Measurements from ENCODE around the gene AS3MT. TPM values are rescaled to one million over a fixed set of nuclear protein-coding genes. Genes with fewer than 3 reads are reported as not detected.

The AS3MT gene
- total RNA-seq, 2 experiments from 2014 or later = 1.4 TPM; not detected in 1

- POLR2A ChIA-PET = no interaction called here
- CTCF ChIA-PET = no interaction called here
- no peaks in the 10 kb centered on the region for H3K27me3 Mint-ChIP-seq
- no peak for TF ChIP-seq CTCF (IDR thresholded peaks at IDR 0.05)
- ATAC-seq = peak; percentile 30
- H3K4me1 Mint-ChIP-seq (ENCODE audit: low read depth) = peaks cover 12% of the 10 kb centered on the region
- H3K9me3 Mint-ChIP-seq = no peaks in the 10 kb centered on the region
- DNase-seq = peak; percentile 13
- peaks cover 3% of the 10 kb centered on the region for H3K36me3 Mint-ChIP-seq (ENCODE audit: low read depth)
- no peak overlapping the region for H3K4me3 Mint-ChIP-seq
- intact Hi-C loops (cut with micrococcal nuclease) = no loop called here
- H3K27ac Mint-ChIP-seq = no peak overlapping the region
These were observed 66.8 kb downstream of the AS3MT start for GRCh38 chr10:102935939-102936605.

DNA sequence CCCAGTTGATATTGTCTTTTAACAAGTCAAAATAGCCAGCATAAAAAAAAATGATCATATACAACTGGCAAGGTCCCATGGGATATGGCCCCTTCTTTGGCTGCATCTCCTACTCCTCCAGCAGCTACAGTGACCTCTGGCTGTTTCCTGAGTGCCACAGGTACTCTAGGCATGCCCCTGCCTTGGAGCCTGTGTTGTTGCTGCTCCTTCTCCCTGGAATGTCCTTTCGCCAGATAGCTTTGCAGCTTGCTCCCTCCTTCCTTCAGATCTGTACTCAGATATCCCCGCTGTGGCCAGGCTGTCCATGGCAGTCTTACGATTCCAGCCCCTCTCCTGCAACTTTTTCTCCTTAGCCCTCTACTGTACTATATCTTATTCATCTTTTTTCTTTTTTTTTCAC is 72.1 kb downstream of the AS3MT start:
- Mint-ChIP-seq H3K4me1 (ENCODE audit: low read depth) (peaks cover 3% of the 10 kb centered on the region), H3K27ac (no peak overlapping the region), H3K36me3 (ENCODE audit: low read depth) (no peaks in the 10 kb centered on the region), H3K27me3 (no peaks in the 10 kb centered on the region), H3K4me3 (no peak overlapping the region), H3K9me3 (no peaks in the 10 kb centered on the region)
- ATAC-seq (no peak), DNase-seq (no peak)
- intact Hi-C loops (cut with micrococcal nuclease) = no loop called here
- TF ChIP-seq CTCF (IDR thresholded peaks at IDR 0.05) = no peak
- ChIA-PET POLR2A (interaction anchor here (0.6 kb wide), 1 partner anchor 12 kb away, joined by 4 read pairs; no protein-coding TSS in a partner anchor), CTCF (interaction anchor here (1.0 kb wide), 1 partner anchor 40 kb away, joined by 4 read pairs; no protein-coding TSS in a partner anchor)

DNA sequence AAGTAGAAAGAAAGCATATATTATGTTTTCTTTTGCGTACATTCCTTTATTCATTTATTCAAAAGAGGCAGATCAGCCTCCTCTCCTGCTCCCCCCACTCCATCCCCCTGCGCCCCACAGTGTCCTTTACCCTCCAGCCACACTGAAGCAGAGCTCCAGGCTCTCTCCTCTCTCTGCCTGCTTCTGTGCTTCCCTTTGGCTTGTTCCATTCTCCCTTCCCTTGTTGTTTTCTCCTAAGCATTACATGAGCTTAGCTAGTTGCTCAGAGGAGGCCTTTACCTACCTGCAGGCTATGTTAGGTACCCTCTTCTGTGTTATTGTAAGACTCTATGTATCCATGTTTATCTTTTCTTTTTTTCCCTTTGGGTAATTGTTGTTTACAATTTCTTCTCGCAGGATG is 76.2 kb downstream of the AS3MT start:
- no peak for TF ChIP-seq CTCF (IDR thresholded peaks at IDR 0.05)
- no peaks in the 10 kb centered on the region for H3K9me3 Mint-ChIP-seq
- POLR2A ChIA-PET = no interaction called here
- no peaks in the 10 kb centered on the region for H3K36me3 Mint-ChIP-seq (ENCODE audit: low read depth)
- H3K4me1 Mint-ChIP-seq (ENCODE audit: low read depth) = no peaks in the 10 kb centered on the region
- CTCF ChIA-PET = interaction anchor here (1.2 kb wide), 1 partner anchor 8 kb away, joined by 3 read pairs; no protein-coding TSS in a partner anchor
- no peak overlapping the region for H3K4me3 Mint-ChIP-seq
- DNase-seq (no peak), ATAC-seq (no peak)
- intact Hi-C loops (cut with micrococcal nuclease) = no loop called here
- no peaks in the 10 kb centered on the region for H3K27me3 Mint-ChIP-seq
- no peak overlapping the region for H3K27ac Mint-ChIP-seq

DNA sequence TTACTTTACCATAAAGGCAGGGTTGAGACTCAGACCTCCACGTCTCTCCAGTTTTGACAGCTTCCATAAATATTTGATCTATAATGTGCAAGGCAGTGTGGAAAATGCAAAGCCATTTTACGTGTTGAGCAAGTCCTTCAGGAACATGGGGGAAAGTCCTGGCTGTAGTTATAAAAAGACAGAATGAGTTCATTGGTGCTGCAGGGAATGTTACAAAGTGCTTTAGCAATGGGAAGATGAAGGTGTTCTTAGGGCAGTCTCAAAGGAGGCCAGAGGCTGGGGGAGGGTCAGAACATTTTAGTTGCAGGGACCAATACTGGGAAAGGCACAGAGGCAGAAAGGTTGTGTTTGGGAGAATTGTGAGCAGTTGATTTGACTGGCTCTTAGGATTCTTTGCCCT is 76.7 kb downstream of the AS3MT start:
- Mint-ChIP-seq H3K27ac (no peak overlapping the region), H3K27me3 (no peaks in the 10 kb centered on the region), H3K4me3 (no peak overlapping the region), H3K36me3 (ENCODE audit: low read depth) (no peaks in the 10 kb centered on the region), H3K9me3 (no peaks in the 10 kb centered on the region), H3K4me1 (ENCODE audit: low read depth) (no peaks in the 10 kb centered on the region)
- TF ChIP-seq CTCF (IDR thresholded peaks at IDR 0.05) = no peak
- intact Hi-C loops (cut with micrococcal nuclease) = no loop called here
- ChIA-PET CTCF (interaction anchor here (1.2 kb wide), 1 partner anchor 9 kb away, joined by 3 read pairs; no protein-coding TSS in a partner anchor), POLR2A (no interaction called here)
- DNase-seq (no peak), ATAC-seq (no peak)

DNA sequence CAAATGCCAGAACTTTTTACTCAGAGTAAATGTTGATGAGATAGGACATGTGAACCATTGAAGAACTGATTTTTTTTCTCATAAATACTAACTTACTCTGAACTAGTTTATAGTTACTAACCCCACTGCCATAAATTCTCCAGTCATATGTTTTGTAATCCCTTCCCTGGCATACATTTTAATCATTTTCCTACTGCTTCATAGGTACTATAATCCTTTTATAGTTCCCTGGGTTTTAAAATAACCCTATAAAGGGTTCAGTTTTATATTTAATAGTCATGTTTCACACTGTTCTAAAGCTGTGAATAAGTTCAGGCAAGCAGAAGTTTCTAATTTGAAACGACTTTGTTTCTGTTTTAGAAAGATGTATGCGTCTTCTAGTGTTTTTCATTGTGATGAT is 77.7 kb downstream of the AS3MT start:
- intact Hi-C loops (cut with micrococcal nuclease) = no loop called here
- no peak for DNase-seq
- H3K4me3 Mint-ChIP-seq = no peak overlapping the region
- no peak for ATAC-seq
- H3K4me1 Mint-ChIP-seq (ENCODE audit: low read depth) = no peaks in the 10 kb centered on the region
- CTCF ChIA-PET = no interaction called here
- H3K9me3 Mint-ChIP-seq = no peaks in the 10 kb centered on the region
- TF ChIP-seq CTCF (IDR thresholded peaks at IDR 0.05) = no peak
- H3K36me3 Mint-ChIP-seq (ENCODE audit: low read depth) = no peaks in the 10 kb centered on the region
- no peak overlapping the region for H3K27ac Mint-ChIP-seq
- no peaks in the 10 kb centered on the region for H3K27me3 Mint-ChIP-seq
- POLR2A ChIA-PET = no interaction called here

Measured in activated CD8-positive, alpha-beta T cell treated with anti-CD3 and anti-CD28 coated beads for 36 hours (primary cell).